ENCODE data around the gene GP2.

DNA sequence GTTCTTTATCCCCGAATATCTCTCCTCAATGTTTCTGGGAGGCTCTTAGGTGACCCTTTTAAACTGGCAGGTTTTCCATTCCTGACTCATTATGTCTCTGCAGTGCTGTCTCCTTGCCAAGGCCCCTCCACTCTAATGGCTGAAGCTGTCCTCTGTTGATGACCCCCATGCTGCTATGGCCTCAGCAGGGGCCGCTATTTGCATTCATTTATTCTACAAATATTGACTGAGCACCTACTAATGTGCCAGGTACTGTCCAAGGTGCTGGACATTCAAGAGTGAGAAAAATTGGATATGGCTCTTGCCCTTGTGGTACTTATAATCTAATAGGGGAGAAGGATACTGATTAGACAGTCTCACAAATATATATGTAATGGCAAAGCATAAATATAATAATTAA lies 55.4 kb downstream of the GP2 start:
- TF ChIP-seq, protein P1, sequence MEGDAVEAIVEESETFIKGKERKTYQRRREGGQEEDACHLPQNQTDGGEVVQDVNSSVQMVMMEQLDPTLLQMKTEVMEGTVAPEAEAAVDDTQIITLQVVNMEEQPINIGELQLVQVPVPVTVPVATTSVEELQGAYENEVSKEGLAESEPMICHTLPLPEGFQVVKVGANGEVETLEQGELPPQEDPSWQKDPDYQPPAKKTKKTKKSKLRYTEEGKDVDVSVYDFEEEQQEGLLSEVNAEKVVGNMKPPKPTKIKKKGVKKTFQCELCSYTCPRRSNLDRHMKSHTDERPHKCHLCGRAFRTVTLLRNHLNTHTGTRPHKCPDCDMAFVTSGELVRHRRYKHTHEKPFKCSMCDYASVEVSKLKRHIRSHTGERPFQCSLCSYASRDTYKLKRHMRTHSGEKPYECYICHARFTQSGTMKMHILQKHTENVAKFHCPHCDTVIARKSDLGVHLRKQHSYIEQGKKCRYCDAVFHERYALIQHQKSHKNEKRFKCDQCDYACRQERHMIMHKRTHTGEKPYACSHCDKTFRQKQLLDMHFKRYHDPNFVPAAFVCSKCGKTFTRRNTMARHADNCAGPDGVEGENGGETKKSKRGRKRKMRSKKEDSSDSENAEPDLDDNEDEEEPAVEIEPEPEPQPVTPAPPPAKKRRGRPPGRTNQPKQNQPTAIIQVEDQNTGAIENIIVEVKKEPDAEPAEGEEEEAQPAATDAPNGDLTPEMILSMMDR (IDR thresholded peaks at IDR 0.05), result no peak
- TF ChIP-seq EP300 (IDR thresholded peaks at IDR 0.05) (no peak), POLR2A (IDR thresholded peaks at IDR 0.05) (no peak)

Measured in tibial nerve (tissue), 4 donors.